WERI-Rb-1 (cell line): ENCODE results near the gene RAN.

Experiments
- DNase-seq: peaks from one replicate; pipeline ENCODE4 v3.0.0-alpha.2; 2020
- H3K27ac ChIP-seq: fragments of 250-450 bp; sonication (Bioruptor Pico); 2 replicates; pipeline ENCODE4 v1.5.1; 2020; ENCODE audit warnings: mild to moderate bottlenecking, moderate library complexity
- H3K27me3 ChIP-seq: fragments of 250-450 bp; sonication (Bioruptor Pico); 2 replicates; pipeline ENCODE4 v1.5.1; 2021; ENCODE audit warnings: mild to moderate bottlenecking, low read depth, moderate library complexity; ENCODE audit not compliant: insufficient read depth, severe bottlenecking
- H3K36me3 ChIP-seq: fragments of 250-450 bp; sonication (Bioruptor Pico); 2 replicates; pipeline ENCODE4 v1.5.1; 2020; ENCODE audit warnings: mild to moderate bottlenecking, moderate library complexity
- H3K4me3 ChIP-seq: 2 replicates; pipeline ENCODE4 v1.5.1; 2011; ENCODE audit warnings: low read depth, mild to moderate bottlenecking, control low read depth, low read length
- H3K9me3 ChIP-seq: fragments of 250-450 bp; sonication (Bioruptor Pico); 2 replicates; pipeline ENCODE4 v1.5.1; 2021; ENCODE audit warnings: mild to moderate bottlenecking, moderate library complexity; ENCODE audit not compliant: severe bottlenecking
- CTCF ChIP-seq: IDR thresholded peaks from 2 replicates; pipeline ENCODE4 v1.5.1; 2011; ENCODE audit warnings: low read depth, mild to moderate bottlenecking, control low read depth, inconsistent platforms, low read length

RAN gene

GRCh38 chr12:130829391-130830245, 42.2 kb upstream of the RAN start:
- DNase-seq: no peak
- no peak for TF ChIP-seq CTCF
- Histone ChIP-seq H3K36me3 (peaks cover 17% of the 10 kb centered on the region), H3K9me3 (no peaks in the 10 kb centered on the region), H3K4me3 (no peak overlapping the region), H3K27ac (no peak overlapping the region), H3K27me3 (no peaks in the 10 kb centered on the region)

GRCh38 chr12:130830246-130830551, 41.7 kb upstream of the RAN start:
- no peak overlapping the region for H3K4me3 ChIP-seq
- no peak for TF ChIP-seq CTCF
- no peak overlapping the region for H3K27ac ChIP-seq
- no peak for DNase-seq
- H3K36me3 ChIP-seq: peaks cover 16% of the 10 kb centered on the region
- H3K9me3 ChIP-seq: no peaks in the 10 kb centered on the region
- H3K27me3 ChIP-seq: no peaks in the 10 kb centered on the region

- H3K36me3 ChIP-seq: peaks cover 5% of the 10 kb centered on the region
- peak; percentile 42 for DNase-seq
- H3K27ac ChIP-seq: no peak overlapping the region
- no peak overlapping the region for H3K4me3 ChIP-seq
- TF ChIP-seq CTCF: no peak
- no peaks in the 10 kb centered on the region for H3K9me3 ChIP-seq
- H3K27me3 ChIP-seq: no peaks in the 10 kb centered on the region
Observed at GRCh38 chr12:130831246-130831645, 40.6 kb upstream of the RAN start.

- Histone ChIP-seq H3K9me3 (no peaks in the 10 kb centered on the region), H3K4me3 (no peak overlapping the region), H3K36me3 (no peaks in the 10 kb centered on the region; the same call in 1 of the 2 replicates), H3K27me3 (no peaks in the 10 kb centered on the region), H3K27ac (peak overlapping the region; percentile 20; the same call in 1 of the 2 replicates)
- TF ChIP-seq CTCF: no peak
- no peak for DNase-seq
Observed at GRCh38 chr12:130831876-130832405, 39.9 kb upstream of the RAN start.

GRCh38 chr12:130832561-130833209, 39.2 kb upstream of the RAN start:
- H3K27ac ChIP-seq: peak overlapping the region; percentile 20; the same call in 1 of the 2 replicates
- no peak overlapping the region for H3K4me3 ChIP-seq
- no peaks in the 10 kb centered on the region for H3K27me3 ChIP-seq
- H3K9me3 ChIP-seq: no peaks in the 10 kb centered on the region
- H3K36me3 ChIP-seq: no peaks in the 10 kb centered on the region; the same call in 1 of the 2 replicates
- TF ChIP-seq CTCF: no peak
- DNase-seq: peak; percentile 35
